Activated CD4-positive, alpha-beta T cell treated with anti-CD3 and anti-CD28 coated beads for 1 hour (primary cell): Measurements from ENCODE around the gene AOPEP.
"Not testable (repeated sequence)": the region's sequence is repeated elsewhere in the genome, so short reads cannot be mapped to it uniquely, and the experiment has no call there.

Experiments used
- DNase-seq: peaks from one replicate; pipeline ENCODE4 v3.0.0-alpha.2; 2020

Gene AOPEP

GRCh38 chr9:94941211-94941875 lies 214.8 kb downstream of the AOPEP start:
- no peak for DNase-seq

GRCh38 chr9:94944626-94945025 lies 218.1 kb downstream of the AOPEP start:
- no peak for DNase-seq

GRCh38 chr9:94945197-94946144 lies 219.0 kb downstream of the AOPEP start:
- no peak for DNase-seq

GRCh38 chr9:94946256-94946655 lies 219.8 kb downstream of the AOPEP start:
- DNase-seq: no peak

GRCh38 chr9:94948567-94949235 lies 222.2 kb downstream of the AOPEP start:
- no peak for DNase-seq

- no peak for DNase-seq
These were observed 222.9 kb downstream of the AOPEP start for GRCh38 chr9:94949370-94949769.

- no peak for DNase-seq
These were observed 223.6 kb downstream of the AOPEP start for GRCh38 chr9:94950040-94950578.

GRCh38 chr9:94950579-94951323 lies 224.3 kb downstream of the AOPEP start:
- no peak for DNase-seq

- DNase-seq: no peak
These were observed 225.0 kb downstream of the AOPEP start for GRCh38 chr9:94951324-94952135.

- no peak for DNase-seq
These were observed 226.3 kb downstream of the AOPEP start for GRCh38 chr9:94952565-94953373.

- DNase-seq: no peak
These were observed 230.2 kb downstream of the AOPEP start for GRCh38 chr9:94956731-94957130.

GRCh38 chr9:94960964-94961363 lies 234.5 kb downstream of the AOPEP start:
- no peak for DNase-seq

GRCh38 chr9:94961870-94962269 lies 235.4 kb downstream of the AOPEP start:
- no peak for DNase-seq

- not testable (repeated sequence) for DNase-seq
These were observed 239.1 kb downstream of the AOPEP start for GRCh38 chr9:94965631-94966030.

GRCh38 chr9:94966046-94966445 lies 239.5 kb downstream of the AOPEP start:
- DNase-seq: not testable (repeated sequence)

- no peak for DNase-seq
These were observed 241.0 kb downstream of the AOPEP start for GRCh38 chr9:94967482-94967881.

GRCh38 chr9:94971378-94972131 lies 245.1 kb downstream of the AOPEP start:
- no peak for DNase-seq

- no peak for DNase-seq
These were observed 247.0 kb downstream of the AOPEP start for GRCh38 chr9:94973451-94973941.

- no peak for DNase-seq
These were observed 247.8 kb downstream of the AOPEP start for GRCh38 chr9:94974154-94974879.
